ENCODE results near the gene TRIM72. TPM values are rescaled to one million over a fixed set of nuclear protein-coding genes. Genes with fewer than 3 reads are reported as not detected.

TRIM72 gene
- total and polyA plus RNA-seq, 9 of the 15 experiments (the other 6 are each of a cell fraction or from before 2014, with no cell fraction given): under 0.01 TPM; not detected in 8

DNA sequence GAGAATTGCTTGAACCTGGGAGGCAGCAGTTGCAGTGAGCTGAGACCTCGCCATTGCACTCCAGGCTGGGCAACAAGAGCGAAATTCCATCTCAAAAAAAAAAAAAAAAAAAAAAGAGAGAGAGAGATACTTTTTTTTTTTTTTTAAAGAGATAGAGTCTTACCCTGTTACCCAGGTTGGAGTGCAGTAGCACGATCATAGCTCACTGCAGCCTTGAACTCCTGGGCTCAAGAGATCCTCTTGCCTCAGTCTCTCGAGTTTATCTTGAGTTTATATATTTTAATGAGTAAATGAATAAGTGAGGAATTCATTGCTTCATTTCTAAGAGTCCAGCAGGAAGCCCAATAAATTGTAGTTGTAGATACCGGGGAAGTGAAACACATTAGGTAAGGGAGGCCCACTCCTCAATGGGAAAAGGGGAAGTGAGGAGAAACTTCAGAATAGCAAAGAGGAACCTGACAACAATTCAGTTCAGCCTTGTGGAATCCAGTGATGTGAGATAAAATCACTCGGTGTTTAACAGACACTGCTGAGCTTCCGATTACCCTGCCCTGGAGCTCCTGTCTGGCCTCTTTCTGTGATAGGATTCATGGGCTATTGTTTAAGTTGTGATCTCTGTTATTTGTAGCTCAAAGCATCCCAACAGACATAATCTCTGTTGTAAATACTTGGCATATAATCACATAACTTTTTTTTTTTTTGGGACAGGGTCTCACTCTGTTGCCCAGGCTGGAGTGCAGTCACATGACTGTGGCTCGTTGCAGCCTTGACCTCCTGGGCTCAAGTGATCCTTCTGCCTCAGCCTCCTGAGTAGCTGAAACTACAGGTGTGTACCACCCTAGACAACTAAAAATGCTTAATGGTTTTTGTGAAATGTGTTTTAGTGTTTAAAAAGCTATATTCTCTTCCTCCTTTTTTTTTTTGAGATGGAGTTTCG is 30.1 kb downstream of the TRIM72 start (continued):
- no peak for TF ChIP-seq ZSCAN32 (CRISPR knock-in tag; IDR thresholded peaks at IDR 0.05)
- TF ChIP-seq, protein P1, sequence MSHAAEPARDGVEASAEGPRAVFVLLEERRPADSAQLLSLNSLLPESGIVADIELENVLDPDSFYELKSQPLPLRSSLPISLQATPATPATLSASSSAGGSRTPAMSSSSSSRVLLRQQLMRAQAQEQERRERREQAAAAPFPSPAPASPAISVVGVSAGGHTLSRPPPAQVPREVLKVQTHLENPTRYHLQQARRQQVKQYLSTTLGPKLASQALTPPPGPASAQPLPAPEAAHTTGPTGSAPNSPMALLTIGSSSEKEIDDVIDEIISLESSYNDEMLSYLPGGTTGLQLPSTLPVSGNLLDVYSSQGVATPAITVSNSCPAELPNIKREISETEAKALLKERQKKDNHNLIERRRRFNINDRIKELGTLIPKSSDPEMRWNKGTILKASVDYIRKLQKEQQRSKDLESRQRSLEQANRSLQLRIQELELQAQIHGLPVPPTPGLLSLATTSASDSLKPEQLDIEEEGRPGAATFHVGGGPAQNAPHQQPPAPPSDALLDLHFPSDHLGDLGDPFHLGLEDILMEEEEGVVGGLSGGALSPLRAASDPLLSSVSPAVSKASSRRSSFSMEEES (CRISPR knock-in tag; IDR thresholded peaks at IDR 0.05): peak; percentile 83
- no peak for TF ChIP-seq ZNF444 (CRISPR knock-in tag; IDR thresholded peaks at IDR 0.05)
- TF ChIP-seq ZC3H4 (CRISPR knock-in tag; IDR thresholded peaks at IDR 0.05; ENCODE audit: borderline replicate concordance): no peak
- TF ChIP-seq ZNF239 (CRISPR knock-in tag; IDR thresholded peaks at IDR 0.05): no peak
- TF ChIP-seq PCBP2 (IDR thresholded peaks at IDR 0.05; ENCODE audit: low read depth, low read length, poor library complexity, severe bottlenecking): no peak
- TF ChIP-seq MCM5 (IDR thresholded peaks at IDR 0.05; ENCODE audit: low read depth): no peak
- no peak for TF ChIP-seq CAMTA2 (CRISPR knock-in tag; conservative IDR thresholded peaks at IDR 0.05)
- TF ChIP-seq TAF7 (tag; IDR thresholded peaks at IDR 0.05): no peak
- TF ChIP-seq, protein P2, sequence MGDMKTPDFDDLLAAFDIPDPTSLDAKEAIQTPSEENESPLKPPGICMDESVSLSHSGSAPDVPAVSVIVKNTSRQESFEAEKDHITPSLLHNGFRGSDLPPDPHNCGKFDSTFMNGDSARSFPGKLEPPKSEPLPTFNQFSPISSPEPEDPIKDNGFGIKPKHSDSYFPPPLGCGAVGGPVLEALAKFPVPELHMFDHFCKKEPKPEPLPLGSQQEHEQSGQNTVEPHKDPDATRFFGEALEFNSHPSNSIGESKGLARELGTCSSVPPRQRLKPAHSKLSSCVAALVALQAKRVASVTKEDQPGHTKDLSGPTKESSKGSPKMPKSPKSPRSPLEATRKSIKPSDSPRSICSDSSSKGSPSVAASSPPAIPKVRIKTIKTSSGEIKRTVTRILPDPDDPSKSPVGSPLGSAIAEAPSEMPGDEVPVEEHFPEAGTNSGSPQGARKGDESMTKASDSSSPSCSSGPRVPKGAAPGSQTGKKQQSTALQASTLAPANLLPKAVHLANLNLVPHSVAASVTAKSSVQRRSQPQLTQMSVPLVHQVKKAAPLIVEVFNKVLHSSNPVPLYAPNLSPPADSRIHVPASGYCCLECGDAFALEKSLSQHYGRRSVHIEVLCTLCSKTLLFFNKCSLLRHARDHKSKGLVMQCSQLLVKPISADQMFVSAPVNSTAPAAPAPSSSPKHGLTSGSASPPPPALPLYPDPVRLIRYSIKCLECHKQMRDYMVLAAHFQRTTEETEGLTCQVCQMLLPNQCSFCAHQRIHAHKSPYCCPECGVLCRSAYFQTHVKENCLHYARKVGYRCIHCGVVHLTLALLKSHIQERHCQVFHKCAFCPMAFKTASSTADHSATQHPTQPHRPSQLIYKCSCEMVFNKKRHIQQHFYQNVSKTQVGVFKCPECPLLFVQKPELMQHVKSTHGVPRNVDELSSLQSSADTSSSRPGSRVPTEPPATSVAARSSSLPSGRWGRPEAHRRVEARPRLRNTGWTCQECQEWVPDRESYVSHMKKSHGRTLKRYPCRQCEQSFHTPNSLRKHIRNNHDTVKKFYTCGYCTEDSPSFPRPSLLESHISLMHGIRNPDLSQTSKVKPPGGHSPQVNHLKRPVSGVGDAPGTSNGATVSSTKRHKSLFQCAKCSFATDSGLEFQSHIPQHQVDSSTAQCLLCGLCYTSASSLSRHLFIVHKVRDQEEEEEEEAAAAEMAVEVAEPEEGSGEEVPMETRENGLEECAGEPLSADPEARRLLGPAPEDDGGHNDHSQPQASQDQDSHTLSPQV (IDR thresholded peaks at IDR 0.05): no peak
- TF ChIP-seq RFX7 (CRISPR knock-in tag; IDR thresholded peaks at IDR 0.05): no peak
- TF ChIP-seq FOXA1 (IDR thresholded peaks at IDR 0.05; ENCODE audit: borderline replicate concordance): no peak
- no peak for TF ChIP-seq C11orf30 (IDR thresholded peaks at IDR 0.05; ENCODE audit: low read depth)

Data from K562 (cell line).